ENCODE data around the gene ZC3H4.

The ZC3H4 gene

GRCh38 chr19:47132194-47132852 lies 18.7 kb upstream of the ZC3H4 start:
- no peak for DNase-seq

- DNase-seq, result peak; percentile 97
Measured at GRCh38 chr19:47130589-47131227, 17.1 kb upstream of the ZC3H4 start, which contains the start of gene SAE1. Gene SAE1 (plus strand): TSS chr19:47130835. CDS start chr19:47130931, 96 bp downstream.

- no peak for DNase-seq
Measured at GRCh38 chr19:47130120-47130588, 16.6 kb upstream of the ZC3H4 start.

- DNase-seq, result no peak
Measured at GRCh38 chr19:47129579-47129978, 16.0 kb upstream of the ZC3H4 start.

GRCh38 chr19:47125669-47125938 lies 12.0 kb upstream of the ZC3H4 start:
- no peak for DNase-seq

GRCh38 chr19:47124937-47125668 lies 11.5 kb upstream of the ZC3H4 start:
- peak; percentile 22 for DNase-seq

GRCh38 chr19:47123406-47123805 lies 9.8 kb upstream of the ZC3H4 start:
- no peak for DNase-seq

GRCh38 chr19:47122359-47123335 lies 9.1 kb upstream of the ZC3H4 start:
- no peak for DNase-seq

- DNase-seq, result no peak
Measured at GRCh38 chr19:47120470-47121067, 7.0 kb upstream of the ZC3H4 start.

GRCh38 chr19:47113850-47114651 lies 475 bp upstream of the ZC3H4 start:
- DNase-seq, result no peak

GRCh38 chr19:47112166-47112996 lies 1.2 kb downstream of the ZC3H4 start:
- DNase-seq, result peak; percentile 37

- no peak for DNase-seq
Measured at GRCh38 chr19:47111682-47112165, 1.9 kb downstream of the ZC3H4 start.

- no peak for DNase-seq
Measured at GRCh38 chr19:47111006-47111621, 2.5 kb downstream of the ZC3H4 start.

- no peak for DNase-seq
Measured at GRCh38 chr19:47110521-47111005, 3.0 kb downstream of the ZC3H4 start.

GRCh38 chr19:47109541-47110375 lies 3.8 kb downstream of the ZC3H4 start:
- DNase-seq, result no peak

- no peak for DNase-seq
Measured at GRCh38 chr19:47109177-47109540, 4.4 kb downstream of the ZC3H4 start.

GRCh38 chr19:47107953-47108746 lies 5.4 kb downstream of the ZC3H4 start:
- no peak for DNase-seq
